Cardiac muscle cell (in vitro differentiated cells and primary cell): Measurements from ENCODE around the gene CD46. TPM values are rescaled to one million over a fixed set of nuclear protein-coding genes. Genes with fewer than 3 reads are reported as not detected.

Experiments
- DNase-seq, 2 donors: peaks; one replicate each; pipeline versions ENCODE4 v3.0.0 to v3.0.0-alpha.2; 2010 to 2017; ENCODE audit warnings: low read depth in 1 of 2, low spot score in 1 of 2
- H3K27ac ChIP-seq: fragments of 200-600 bp; sonication (generic); 2 replicates; pipeline ENCODE4 v1.5.1; 2016
- H3K27me3 ChIP-seq: fragments of 200-600 bp; sonication (generic); 2 replicates; pipeline ENCODE4 v1.6.0; 2016; ENCODE audit warnings: control low read depth
- H3K36me3 ChIP-seq: fragments of 200-600 bp; sonication (generic); 2 replicates; pipeline ENCODE4 v1.5.1; 2016; ENCODE audit warnings: control low read depth
- H3K4me1 ChIP-seq: fragments of 200-600 bp; sonication (generic); 2 replicates; pipeline ENCODE4 v1.8.1; 2017; ENCODE audit warnings: low read depth, mild to moderate bottlenecking, mixed run types
- H3K4me3 ChIP-seq: fragments of 200-600 bp; sonication (generic); 2 replicates; pipeline ENCODE4 v1.5.1; 2016; ENCODE audit warnings: mild to moderate bottlenecking
- H3K9me3 ChIP-seq: fragments of 200-600 bp; sonication (generic); 2 replicates; pipeline ENCODE4 v1.5.1; 2017; ENCODE audit warnings: low read depth, mild to moderate bottlenecking, control low read depth
- polyA plus RNA-seq: library from polyadenylated mRNA; unstranded; fragments of >200 nt; fragmentation: Nextera tagmentation; extraction: Ambion mirVana; gene quantifications from 2 replicates; pipeline ENCODE4 v1.2.1, GENCODE V29; 2016
- total RNA-seq: library from RNA; depleted of rRNA; stranded (reverse); fragments of >200 nt; gene quantifications from 2 replicates; pipeline ENCODE4 v1.2.3, GENCODE V29; 2016
- TF ChIP-seq, protein P1 (sequence below): IDR thresholded peaks from 2 replicates; pipeline ENCODE4 v1.5.1; 2012; ENCODE audit warnings: low read depth, mild to moderate bottlenecking, low read length

Gene CD46
- total and polyA plus RNA-seq, 2 experiments from 2014 or later: 91.7 to 123 TPM

DNA sequence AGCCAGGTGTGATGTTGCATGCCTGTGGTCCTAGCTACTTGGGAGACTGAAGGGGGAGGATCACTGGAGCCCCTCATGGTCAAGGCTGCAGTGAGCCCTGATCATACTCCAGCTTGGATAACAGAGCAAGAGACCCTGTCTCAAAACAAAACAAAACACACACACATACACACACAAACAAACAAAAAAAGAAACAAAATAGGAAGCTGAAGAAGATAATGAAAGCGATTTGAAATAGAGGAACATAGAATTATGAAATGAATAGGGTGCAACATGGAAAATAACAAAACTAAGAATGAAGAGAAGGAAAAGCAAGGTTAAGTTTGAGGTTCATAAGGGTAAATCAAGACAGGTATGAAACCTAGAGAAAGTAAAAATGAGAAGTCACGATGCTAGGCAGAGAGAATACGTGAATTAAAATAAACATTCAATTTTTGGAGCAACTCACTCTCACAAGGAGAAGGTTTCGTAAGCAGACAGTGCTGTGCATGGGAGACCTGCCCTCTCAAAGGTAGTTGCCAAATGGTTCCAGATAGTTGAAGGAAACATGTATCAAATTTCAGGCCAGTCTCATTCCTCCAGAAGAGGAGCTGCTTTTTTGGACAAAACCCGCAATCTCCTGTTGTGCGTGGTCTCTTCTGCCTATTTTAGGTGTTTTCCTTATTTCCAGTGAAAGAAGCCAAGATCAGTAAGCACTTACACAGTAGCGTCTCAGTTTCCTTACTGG is 3.3 kb downstream of the CD46 start:
- Histone ChIP-seq H3K36me3 (peaks cover 19% of the 10 kb centered on the region), H3K27me3 (no peaks in the 10 kb centered on the region), H3K27ac (no peak overlapping the region), H3K4me3 (no peak overlapping the region), H3K9me3 (no peaks in the 10 kb centered on the region), H3K4me1 (peaks cover 26% of the 10 kb centered on the region)
- DNase-seq: peak; percentile 7 to 18
- TF ChIP-seq, protein P1, sequence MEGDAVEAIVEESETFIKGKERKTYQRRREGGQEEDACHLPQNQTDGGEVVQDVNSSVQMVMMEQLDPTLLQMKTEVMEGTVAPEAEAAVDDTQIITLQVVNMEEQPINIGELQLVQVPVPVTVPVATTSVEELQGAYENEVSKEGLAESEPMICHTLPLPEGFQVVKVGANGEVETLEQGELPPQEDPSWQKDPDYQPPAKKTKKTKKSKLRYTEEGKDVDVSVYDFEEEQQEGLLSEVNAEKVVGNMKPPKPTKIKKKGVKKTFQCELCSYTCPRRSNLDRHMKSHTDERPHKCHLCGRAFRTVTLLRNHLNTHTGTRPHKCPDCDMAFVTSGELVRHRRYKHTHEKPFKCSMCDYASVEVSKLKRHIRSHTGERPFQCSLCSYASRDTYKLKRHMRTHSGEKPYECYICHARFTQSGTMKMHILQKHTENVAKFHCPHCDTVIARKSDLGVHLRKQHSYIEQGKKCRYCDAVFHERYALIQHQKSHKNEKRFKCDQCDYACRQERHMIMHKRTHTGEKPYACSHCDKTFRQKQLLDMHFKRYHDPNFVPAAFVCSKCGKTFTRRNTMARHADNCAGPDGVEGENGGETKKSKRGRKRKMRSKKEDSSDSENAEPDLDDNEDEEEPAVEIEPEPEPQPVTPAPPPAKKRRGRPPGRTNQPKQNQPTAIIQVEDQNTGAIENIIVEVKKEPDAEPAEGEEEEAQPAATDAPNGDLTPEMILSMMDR: no peak

DNA sequence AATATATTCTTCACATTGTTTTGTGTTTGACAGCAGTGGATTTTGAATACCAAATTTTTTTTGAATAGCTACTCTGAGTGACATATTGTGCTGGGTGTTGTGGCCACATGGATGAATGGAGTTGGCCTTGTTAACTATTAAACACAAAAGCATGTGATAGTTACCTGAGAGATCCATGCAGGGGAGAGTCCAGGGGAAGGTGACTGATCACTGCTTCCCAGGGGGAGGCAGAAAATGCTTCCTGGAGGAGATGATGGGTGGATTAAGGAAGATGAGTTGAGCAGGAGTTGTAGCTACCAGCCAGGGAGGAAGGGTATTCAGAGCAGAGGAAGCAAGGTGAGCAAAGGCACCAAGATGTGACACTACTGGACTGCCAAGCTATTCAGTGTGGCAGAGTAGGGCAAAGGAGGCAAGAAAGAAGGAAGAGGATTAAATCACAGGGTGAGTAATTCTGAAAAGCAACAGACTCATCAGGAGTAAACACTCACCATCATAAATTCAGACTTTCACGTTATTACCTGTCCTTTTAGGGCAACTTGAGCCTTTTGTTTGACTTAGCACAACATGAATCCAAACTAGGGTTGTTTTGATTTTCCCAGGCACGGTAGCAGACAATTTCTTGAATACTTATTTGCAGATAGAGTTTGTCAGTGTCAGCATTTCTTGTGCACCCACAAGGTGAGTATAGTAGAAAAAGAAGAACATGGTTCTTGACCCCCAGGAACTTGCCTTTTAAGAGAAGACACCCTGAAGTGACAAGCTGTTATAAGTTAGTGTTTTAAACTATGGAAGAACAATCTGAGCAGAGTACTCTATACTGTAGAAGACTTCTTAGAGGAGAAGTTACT is 4.2 kb downstream of the CD46 start:
- Histone ChIP-seq H3K9me3 (no peaks in the 10 kb centered on the region), H3K4me1 (peaks cover 26% of the 10 kb centered on the region), H3K4me3 (no peak overlapping the region), H3K36me3 (peaks cover 25% of the 10 kb centered on the region), H3K27me3 (no peaks in the 10 kb centered on the region), H3K27ac (no peak overlapping the region)
- TF ChIP-seq, protein P1: no peak
- no peak for DNase-seq

DNA sequence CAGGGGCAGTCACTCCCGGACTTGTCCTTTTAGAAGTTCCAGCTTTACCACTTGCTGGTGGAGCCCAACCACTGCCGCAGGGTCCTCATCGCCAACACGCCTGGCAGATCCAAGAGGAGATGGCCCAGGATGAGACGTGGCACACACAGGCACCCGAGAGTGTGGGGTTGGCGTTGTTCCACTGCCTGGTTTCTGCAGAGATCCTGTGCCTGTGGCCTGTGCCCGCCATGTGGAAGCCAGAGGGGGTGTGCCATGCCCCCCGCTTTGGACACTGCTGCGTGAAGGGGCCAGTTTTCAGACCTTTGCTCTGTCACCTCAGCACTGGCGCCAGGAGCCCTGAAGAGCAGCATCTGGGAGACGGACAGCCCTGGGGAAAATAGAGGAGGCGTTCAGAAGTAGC is 10.8 kb downstream of the CD46 start:
- H3K27ac ChIP-seq: no peak overlapping the region
- H3K9me3 ChIP-seq: no peaks in the 10 kb centered on the region
- H3K27me3 ChIP-seq: no peaks in the 10 kb centered on the region
- no peaks in the 10 kb centered on the region for H3K4me1 ChIP-seq
- H3K36me3 ChIP-seq: peaks cover 61% of the 10 kb centered on the region
- no peak overlapping the region for H3K4me3 ChIP-seq
- no peak for DNase-seq
- TF ChIP-seq, protein P1: no peak

DNA sequence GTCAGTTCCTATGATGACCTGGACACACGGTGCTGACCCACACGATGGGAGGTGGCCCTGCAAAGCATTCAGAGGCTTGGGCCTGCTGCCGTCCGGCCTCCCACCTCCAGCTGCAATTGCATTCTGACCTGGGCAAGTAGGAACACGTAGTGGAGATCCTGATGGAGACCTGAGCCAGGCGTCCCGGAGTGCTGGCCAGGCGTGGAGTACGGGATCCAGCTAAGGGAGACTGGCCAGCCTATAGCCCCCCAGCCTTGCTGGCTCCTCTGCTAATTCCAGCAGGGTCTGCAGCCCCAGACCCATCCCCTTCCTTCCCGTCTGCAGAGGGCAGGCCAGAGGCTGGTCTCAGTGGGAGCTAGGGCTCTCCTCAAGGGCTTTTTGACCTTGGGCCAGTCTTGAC is 11.2 kb downstream of the CD46 start:
- Histone ChIP-seq H3K27me3 (no peaks in the 10 kb centered on the region), H3K36me3 (peaks cover 58% of the 10 kb centered on the region)
- TF ChIP-seq, protein P1: no peak

DNA sequence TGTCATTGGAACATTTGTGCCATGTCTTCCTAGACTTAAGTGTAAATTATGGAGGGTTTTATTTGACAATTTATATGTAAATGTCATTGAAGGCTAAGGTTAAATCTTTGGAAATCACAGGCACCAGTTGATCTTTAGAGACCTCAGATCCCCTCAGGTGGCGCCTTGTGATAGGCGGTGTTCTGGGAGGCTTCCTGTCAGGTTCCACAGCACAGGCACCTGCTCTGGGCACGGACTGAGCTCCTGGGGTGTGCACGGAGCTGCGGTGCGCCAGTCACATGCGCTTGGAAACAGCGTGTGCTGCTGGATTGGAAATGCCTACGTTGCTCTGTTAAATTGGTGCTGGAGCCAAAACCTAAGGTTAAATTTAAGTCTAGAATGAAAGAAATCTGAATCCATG is 12.1 kb downstream of the CD46 start:
- TF ChIP-seq, protein P1: no peak
- Histone ChIP-seq H3K9me3 (no peaks in the 10 kb centered on the region), H3K27ac (no peak overlapping the region), H3K27me3 (no peaks in the 10 kb centered on the region), H3K36me3 (peaks cover 57% of the 10 kb centered on the region), H3K4me3 (no peak overlapping the region), H3K4me1 (no peaks in the 10 kb centered on the region)
- DNase-seq: no peak

More for the DNA sequence above, 11.2 kb downstream of the CD46 start:
- DNase-seq: no peak
- Histone ChIP-seq H3K27ac (no peak overlapping the region), H3K4me3 (no peak overlapping the region), H3K4me1 (no peaks in the 10 kb centered on the region), H3K9me3 (no peaks in the 10 kb centered on the region)
